ENCODE data around the gene GNG10. TPM values are rescaled to one million over a fixed set of nuclear protein-coding genes. Genes with fewer than 3 reads are reported as not detected.

The GNG10 gene
- polyA plus RNA-seq, 6 donors from 2014 or later, result 24.6 to 35.9 (median 28.8) TPM

GRCh38 chr9:111632695-111633388, 28.6 kb upstream of the GNG10 start:
- Mint-ChIP-seq H3K27me3 (no peaks in the 10 kb centered on the region), H3K4me1 (peaks cover 18 to 36% (median 34%) of the 10 kb centered on the region in 3 donors), H3K27ac (peak overlapping the region in 2 of 6 donors; percentile 22 to 95), H3K36me3 (no peaks in the 10 kb centered on the region), H3K9me3 (no peaks in the 10 kb centered on the region), H3K4me3 (peak overlapping the region in 6 of 8 donors; percentile 39 to 97 (median 91))
- DNase-seq, result no peak
- ATAC-seq (ENCODE audit: low read depth in 2 of 2), result no peak

DNA sequence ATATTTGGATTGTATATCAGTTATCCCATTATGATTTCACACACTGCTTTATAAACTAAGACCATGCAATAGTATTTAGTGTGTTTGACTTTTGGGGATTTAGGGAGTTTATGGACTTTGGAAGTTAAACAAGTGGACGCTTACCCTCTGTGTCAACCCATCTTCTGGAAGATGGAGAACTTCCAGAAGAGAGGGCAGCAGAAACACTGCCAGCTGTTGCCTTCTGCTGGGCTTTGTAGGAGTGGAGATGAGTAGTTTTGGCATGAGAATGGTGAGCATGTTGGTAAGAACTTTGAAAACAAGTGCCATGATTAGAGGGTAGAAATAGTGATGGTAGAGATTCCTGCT, 28.0 kb upstream of the GNG10 start:
- Mint-ChIP-seq H3K9me3 (no peaks in the 10 kb centered on the region), H3K4me3 (peak overlapping the region in 2 of 8 donors; percentile 57 to 97), H3K27me3 (no peaks in the 10 kb centered on the region), H3K27ac (peak overlapping the region in 2 of 6 donors; percentile 22 to 58), H3K4me1 (peaks cover 18 to 36% (median 34%) of the 10 kb centered on the region in 3 donors), H3K36me3 (no peaks in the 10 kb centered on the region)
- DNase-seq (no peak), ATAC-seq (ENCODE audit: low read depth in 2 of 2) (no peak)

DNA sequence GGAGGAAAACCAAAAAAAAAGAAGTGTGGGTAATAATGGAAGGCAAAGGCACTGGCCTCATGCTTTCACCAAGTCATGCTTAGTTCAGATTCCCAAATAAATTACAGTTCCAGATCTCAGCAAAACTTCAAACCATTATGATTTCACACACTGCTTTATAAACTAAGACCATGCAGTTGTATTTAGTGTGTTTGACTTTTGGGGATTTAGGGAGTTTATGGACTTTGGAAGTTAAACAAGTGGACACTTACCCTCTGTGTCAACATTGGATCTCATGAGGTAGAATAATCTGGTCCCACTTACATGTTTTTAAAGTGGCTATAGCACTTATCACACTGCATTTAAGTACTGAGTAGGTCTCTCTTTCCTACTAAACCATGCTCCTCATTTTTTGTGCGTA, 26.5 kb upstream of the GNG10 start:
- ATAC-seq (ENCODE audit: low read depth in 2 of 2), result no peak
- Mint-ChIP-seq H3K4me1 (peaks cover 18 to 36% (median 34%) of the 10 kb centered on the region in 3 donors), H3K27me3 (no peaks in the 10 kb centered on the region), H3K9me3 (no peaks in the 10 kb centered on the region), H3K27ac (no peak overlapping the region), H3K36me3 (no peaks in the 10 kb centered on the region), H3K4me3 (peak overlapping the region in 1 of 8 donors; percentile 10)
- no peak for DNase-seq

GRCh38 chr9:111637421-111637950, 23.9 kb upstream of the GNG10 start:
- ATAC-seq (ENCODE audit: low read depth in 2 of 2), result no peak
- no peak overlapping the region for H3K27ac Mint-ChIP-seq
- DNase-seq, result no peak
- no peaks in the 10 kb centered on the region for H3K9me3 Mint-ChIP-seq
- H3K36me3 Mint-ChIP-seq, result no peaks in the 10 kb centered on the region
- H3K27me3 Mint-ChIP-seq, result no peaks in the 10 kb centered on the region
- H3K4me1 Mint-ChIP-seq, result peaks cover 11 to 19% (median 16%) of the 10 kb centered on the region in 3 donors
- no peak overlapping the region for H3K4me3 Mint-ChIP-seq

GRCh38 chr9:111644195-111644772, 17.1 kb upstream of the GNG10 start:
- peaks cover 0 to 3% (median 0%) of the 10 kb centered on the region in 3 donors for H3K4me1 Mint-ChIP-seq
- no peak overlapping the region for H3K4me3 Mint-ChIP-seq
- H3K27me3 Mint-ChIP-seq, result no peaks in the 10 kb centered on the region
- H3K27ac Mint-ChIP-seq, result no peak overlapping the region
- DNase-seq (no peak), ATAC-seq (ENCODE audit: low read depth in 2 of 2) (no peak)
- no peaks in the 10 kb centered on the region for H3K9me3 Mint-ChIP-seq
- peaks cover 3 to 8% of the 10 kb centered on the region in 2 donors for H3K36me3 Mint-ChIP-seq

- no peak overlapping the region for H3K27ac Mint-ChIP-seq
- peaks cover 0 to 3% (median 0%) of the 10 kb centered on the region in 3 donors for H3K4me1 Mint-ChIP-seq
- H3K36me3 Mint-ChIP-seq, result peaks cover 12 to 15% of the 10 kb centered on the region in 2 donors
- no peaks in the 10 kb centered on the region for H3K27me3 Mint-ChIP-seq
- ATAC-seq (ENCODE audit: low read depth in 2 of 2) (no peak), DNase-seq (no peak)
- H3K4me3 Mint-ChIP-seq, result no peak overlapping the region
- H3K9me3 Mint-ChIP-seq, result no peaks in the 10 kb centered on the region
These were observed 15.6 kb upstream of the GNG10 start for GRCh38 chr9:111645806-111646205.

DNA sequence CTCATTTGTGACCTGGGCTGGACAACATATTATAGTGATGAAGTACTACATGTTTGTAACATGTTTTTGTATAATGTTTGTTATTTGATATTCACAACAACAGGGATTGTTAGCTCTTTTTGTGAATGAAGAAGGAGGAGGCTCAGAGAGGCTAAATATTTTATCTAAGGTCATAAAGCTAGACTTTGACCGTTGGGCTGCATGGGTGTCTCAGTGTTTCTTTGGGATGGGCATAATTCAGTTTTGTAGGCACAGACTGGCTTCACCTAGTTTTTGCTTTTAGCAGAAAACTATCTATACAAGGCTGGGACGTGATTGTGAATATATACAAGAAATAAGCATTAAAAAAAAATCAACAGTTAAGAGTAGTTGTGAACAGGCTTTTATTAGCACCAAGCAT, 15.0 kb upstream of the GNG10 start:
- DNase-seq (no peak), ATAC-seq (ENCODE audit: low read depth in 2 of 2) (no peak)
- peaks cover 0 to 3% (median 0%) of the 10 kb centered on the region in 3 donors for H3K4me1 Mint-ChIP-seq
- peaks cover 12 to 15% of the 10 kb centered on the region in 2 donors for H3K36me3 Mint-ChIP-seq
- H3K27ac Mint-ChIP-seq, result no peak overlapping the region
- no peak overlapping the region for H3K4me3 Mint-ChIP-seq
- H3K9me3 Mint-ChIP-seq, result no peaks in the 10 kb centered on the region
- no peaks in the 10 kb centered on the region for H3K27me3 Mint-ChIP-seq

GRCh38 chr9:111648066-111648465, 13.3 kb upstream of the GNG10 start:
- no peak overlapping the region for H3K27ac Mint-ChIP-seq
- H3K4me3 Mint-ChIP-seq, result no peak overlapping the region
- peaks cover 0 to 3% (median 0%) of the 10 kb centered on the region in 3 donors for H3K4me1 Mint-ChIP-seq
- no peaks in the 10 kb centered on the region for H3K27me3 Mint-ChIP-seq
- ATAC-seq (ENCODE audit: low read depth in 2 of 2) (no peak), DNase-seq (no peak)
- H3K9me3 Mint-ChIP-seq, result no peaks in the 10 kb centered on the region
- peaks cover 15 to 20% of the 10 kb centered on the region in 2 donors for H3K36me3 Mint-ChIP-seq

GRCh38 chr9:111649016-111649415, 12.4 kb upstream of the GNG10 start:
- no peak overlapping the region for H3K4me3 Mint-ChIP-seq
- H3K9me3 Mint-ChIP-seq, result no peaks in the 10 kb centered on the region
- no peak for ATAC-seq (ENCODE audit: low read depth in 2 of 2)
- DNase-seq, result no peak
- H3K27ac Mint-ChIP-seq, result no peak overlapping the region
- H3K27me3 Mint-ChIP-seq, result no peaks in the 10 kb centered on the region
- no peaks in the 10 kb centered on the region for H3K4me1 Mint-ChIP-seq
- H3K36me3 Mint-ChIP-seq, result peaks cover 22% of the 10 kb centered on the region in 2 donors

DNA sequence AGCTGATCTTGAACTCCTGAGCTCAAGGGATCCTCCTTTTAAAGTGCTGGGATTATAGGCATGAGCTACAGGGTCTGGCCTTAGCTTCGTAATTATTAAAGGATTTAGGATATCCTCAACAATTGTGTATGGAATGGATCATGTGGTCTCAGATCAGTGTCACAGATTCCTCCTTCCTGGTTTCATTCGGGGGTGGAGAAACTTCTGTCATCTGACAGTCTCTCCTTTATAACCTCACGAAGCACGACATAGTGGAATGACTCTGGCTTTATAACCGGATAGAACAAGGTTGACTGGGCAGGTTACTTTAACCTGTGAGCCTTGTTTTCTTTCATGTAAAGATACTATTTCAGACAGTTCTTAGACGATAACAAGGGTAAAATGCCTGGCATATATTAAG, 4.4 kb upstream of the GNG10 start:
- H3K27me3 Mint-ChIP-seq, result no peaks in the 10 kb centered on the region

GRCh38 chr9:111658943-111659342, 2.5 kb upstream of the GNG10 start:
- peaks cover 19 to 29% (median 29%) of the 10 kb centered on the region in 3 donors for H3K4me1 Mint-ChIP-seq
- no peak for ATAC-seq (ENCODE audit: low read depth in 2 of 2)
- peak overlapping the region in 1 of 8 donors; percentile 97 for H3K4me3 Mint-ChIP-seq
- H3K27ac Mint-ChIP-seq, result peak overlapping the region in 1 of 6 donors; percentile 26
- peaks cover 0 to 2% of the 10 kb centered on the region in 2 donors for H3K36me3 Mint-ChIP-seq
- no peak for DNase-seq
- no peaks in the 10 kb centered on the region for H3K9me3 Mint-ChIP-seq
- H3K27me3 Mint-ChIP-seq, result no peaks in the 10 kb centered on the region

More for the DNA sequence above, 4.4 kb upstream of the GNG10 start:
- Mint-ChIP-seq H3K27ac (no peak overlapping the region), H3K4me3 (no peak overlapping the region), H3K36me3 (peaks cover 8 to 11% of the 10 kb centered on the region in 2 donors), H3K4me1 (peaks cover 3 to 11% (median 11%) of the 10 kb centered on the region in 3 donors), H3K9me3 (no peaks in the 10 kb centered on the region)
- DNase-seq (no peak), ATAC-seq (ENCODE audit: low read depth in 2 of 2) (no peak)

- peak overlapping the region in 2 of 6 donors; percentile 13 to 67 for H3K27ac Mint-ChIP-seq
- H3K36me3 Mint-ChIP-seq, result no peaks in the 10 kb centered on the region
- no peaks in the 10 kb centered on the region for H3K27me3 Mint-ChIP-seq
- no peaks in the 10 kb centered on the region for H3K9me3 Mint-ChIP-seq
- no peak for DNase-seq
- H3K4me3 Mint-ChIP-seq, result peak overlapping the region in 6 of 8 donors; percentile 29 to 98 (median 88)
- H3K4me1 Mint-ChIP-seq, result peaks cover 23 to 31% (median 30%) of the 10 kb centered on the region in 3 donors
- ATAC-seq (ENCODE audit: low read depth in 2 of 2), result no peak
These were observed 1.7 kb upstream of the GNG10 start for GRCh38 chr9:111659691-111660090.

DNA sequence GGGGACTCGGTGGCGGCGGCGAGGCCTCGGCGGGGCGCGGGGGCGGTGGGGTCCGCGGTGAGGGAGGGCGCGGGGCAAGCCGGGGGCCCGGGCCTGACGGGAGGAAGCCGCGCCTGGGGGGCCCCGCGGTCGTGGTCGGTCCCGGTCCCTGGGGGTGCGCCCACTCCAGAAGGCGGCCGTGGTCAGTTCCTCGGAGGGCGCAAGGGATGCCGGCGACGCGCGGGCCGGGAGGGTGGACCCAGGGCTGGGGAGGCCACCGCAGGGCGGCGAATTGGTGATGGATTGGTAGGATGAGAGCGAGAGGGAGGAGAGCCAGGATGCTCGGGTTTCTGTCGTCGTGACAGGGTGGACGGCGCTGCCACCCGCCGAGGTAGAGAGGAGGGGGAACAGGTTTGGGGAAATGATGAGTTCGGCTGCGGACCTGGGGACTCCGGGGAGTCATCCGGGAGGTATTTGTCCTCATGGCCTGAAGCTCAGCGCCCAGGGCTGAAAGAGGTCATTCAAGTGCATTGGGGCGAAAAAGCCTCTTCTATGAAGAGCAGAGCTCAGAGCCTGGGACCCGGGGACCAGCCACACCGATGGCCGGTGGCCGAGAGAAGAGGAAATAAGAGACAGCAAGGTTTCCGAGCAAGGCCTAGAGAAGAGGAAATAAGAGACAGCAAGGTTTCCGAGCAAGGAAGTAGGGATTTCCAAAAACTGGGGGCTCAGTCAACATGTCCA, 557 bp downstream of the GNG10 start:
- H3K4me1 Mint-ChIP-seq, result peaks cover 23 to 33% (median 30%) of the 10 kb centered on the region in 3 donors
- no peaks in the 10 kb centered on the region for H3K36me3 Mint-ChIP-seq
- H3K27ac Mint-ChIP-seq, result peak overlapping the region; percentile 64 to 96 (median 86)
- H3K4me3 Mint-ChIP-seq, result peak overlapping the region; percentile 93 to 100 (median 98)
- H3K27me3 Mint-ChIP-seq, result no peaks in the 10 kb centered on the region
- peak; percentile 35 for DNase-seq
- ATAC-seq (ENCODE audit: low read depth in 2 of 2), result peak; percentile 42 to 44
- H3K9me3 Mint-ChIP-seq, result no peaks in the 10 kb centered on the region
